GM19468 (cell line): ENCODE results near the gene DDX39B.
"Not testable (repeated sequence)": the region's sequence is repeated elsewhere in the genome, so short reads cannot be mapped to it uniquely, and the experiment has no call there.

Source experiments
- ATAC-seq: cut with Tn5 transposase; IDR thresholded peaks from one replicate; pipeline ENCODE4 v1.9.1; 2021; ENCODE audit warnings: mild to moderate bottlenecking, moderate library complexity, moderate number of reproducible peaks; ENCODE audit not compliant: unreplicated experiment; ENCODE audit errors: extremely low read depth

Gene DDX39B

GRCh38 chr6:31551371-31551770 is 9.6 kb upstream of the DDX39B start:
- ATAC-seq, result not testable (repeated sequence)

GRCh38 chr6:31548544-31548873 is 6.7 kb upstream of the DDX39B start:
- no peak for ATAC-seq

GRCh38 chr6:31547727-31548543 is 6.1 kb upstream of the DDX39B start:
- no peak for ATAC-seq

GRCh38 chr6:31546958-31547726 is 5.3 kb upstream of the DDX39B start, which contains the start of gene NFKBIL1:
Gene NFKBIL1 (plus strand): TSS chr6:31547608. CDS start chr6:31547695, 87 bp downstream.
- no peak for ATAC-seq

GRCh38 chr6:31546339-31546957 is 4.6 kb upstream of the DDX39B start, which contains the start of gene ATP6V1G2:
Gene ATP6V1G2 (minus strand): TSS chr6:31546608. CDS start chr6:31546559, 49 bp downstream.
- ATAC-seq, result no peak

GRCh38 chr6:31545291-31545690 is 3.5 kb upstream of the DDX39B start:
- no peak for ATAC-seq

GRCh38 chr6:31544676-31545075 is 2.9 kb upstream of the DDX39B start:
- no peak for ATAC-seq

- no peak for ATAC-seq
These were observed 1.8 kb upstream of the DDX39B start for GRCh38 chr6:31543639-31544038.

GRCh38 chr6:31541059-31541657 is 645 bp downstream of the DDX39B start:
- ATAC-seq, result no peak

GRCh38 chr6:31540640-31541039 is 1.2 kb downstream of the DDX39B start:
- no peak for ATAC-seq

- ATAC-seq, result no peak
These were observed 2.9 kb downstream of the DDX39B start for GRCh38 chr6:31538805-31539400.

GRCh38 chr6:31535538-31536324 is 6.1 kb downstream of the DDX39B start:
- no peak for ATAC-seq

GRCh38 chr6:31534521-31535040 is 7.2 kb downstream of the DDX39B start:
- no peak for ATAC-seq

GRCh38 chr6:31534011-31534410 is 7.8 kb downstream of the DDX39B start:
- no peak for ATAC-seq

GRCh38 chr6:31533455-31533841 is 8.4 kb downstream of the DDX39B start:
- no peak for ATAC-seq

- no peak for ATAC-seq
These were observed 9.0 kb downstream of the DDX39B start for GRCh38 chr6:31532644-31533454.

GRCh38 chr6:31531771-31532643 is 9.8 kb downstream of the DDX39B start:
- ATAC-seq, result no peak
